ENCODE data around the gene SERPINA3. TPM values are rescaled to one million over a fixed set of nuclear protein-coding genes. Genes with fewer than 3 reads are reported as not detected.

SERPINA3 gene
- total RNA-seq, 1 experiment from 2014 or later, result not detected

DNA sequence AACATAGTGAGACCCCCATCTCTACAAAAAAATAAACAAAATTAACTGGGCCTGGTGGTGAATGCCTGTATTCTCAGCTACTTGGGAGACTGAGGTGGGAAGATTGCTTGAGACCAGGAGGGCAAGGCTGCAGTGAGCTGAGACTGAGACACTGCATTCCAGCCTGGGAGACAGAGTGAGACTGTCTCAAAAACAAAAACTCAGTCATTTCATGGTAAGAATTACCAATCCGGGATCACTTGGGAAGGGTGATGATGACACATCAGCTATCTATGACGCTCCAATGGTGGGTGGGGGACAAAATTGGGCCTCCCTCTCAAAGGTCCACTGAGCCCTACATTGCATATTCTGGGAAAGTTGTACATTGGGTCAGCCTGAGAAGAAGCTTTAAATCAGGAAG is 47.7 kb downstream of the SERPINA3 start:
- Histone ChIP-seq H4K20me1 (ENCODE audit: low read length) (no peaks in the 10 kb centered on the region), H3K27me3 (ENCODE audit: low read length) (no peaks in the 10 kb centered on the region), H3K27ac (ENCODE audit: low read length) (no peak overlapping the region), H3K4me3 (ENCODE audit: low read length) (no peak overlapping the region), H3F3A (ENCODE audit: low read length, unreplicated experiment) (no peaks in the 10 kb centered on the region), H3K4me2 (ENCODE audit: low read length) (no peak overlapping the region), H3K9ac (ENCODE audit: low read length) (no peak overlapping the region), H3K9me2 (replicated peaks; ENCODE audit: low read length) (no peaks in the 10 kb centered on the region), H3K9me3 (ENCODE audit: low read length) (no peaks in the 10 kb centered on the region), H2AFZ (ENCODE audit: low read length) (no peak overlapping the region), H3K4me1 (ENCODE audit: insufficient read depth, low read length) (no peaks in the 10 kb centered on the region), H3K79me2 (ENCODE audit: low read length) (no peaks in the 10 kb centered on the region), H3K36me3 (ENCODE audit: low read depth, low read length) (no peaks in the 10 kb centered on the region)
- CTCF ChIA-PET, result no interaction called here
- TF ChIP-seq EZH2 (IDR thresholded peaks at IDR 0.05; ENCODE audit: low read length, unreplicated experiment) (no peak), CTCF (conservative IDR thresholded peaks at IDR 0.05; ENCODE audit: low read depth, low read length) (no peak), EZH2phosphoT487 (IDR thresholded peaks at IDR 0.05; ENCODE audit: borderline replicate concordance, low read length) (no peak)
- POLR2A ChIA-PET (ENCODE audit: unreplicated experiment), result no interaction called here
- no TSS peak for BruUV-seq (replicated peaks)
- no peak for ATAC-seq
- no peak for DNase-seq
- intact Hi-C loops (cut with micrococcal nuclease), result no loop called here

- no peaks in the 10 kb centered on the region for H3K9me3 ChIP-seq (ENCODE audit: low read length)
- H3K27me3 ChIP-seq (ENCODE audit: low read length), result no peaks in the 10 kb centered on the region
- ATAC-seq, result no peak
- POLR2A ChIA-PET (ENCODE audit: unreplicated experiment), result no interaction called here
- H4K20me1 ChIP-seq (ENCODE audit: low read length), result no peaks in the 10 kb centered on the region
- DNase-seq, result no peak
- H3K4me3 ChIP-seq (ENCODE audit: low read length), result no peak overlapping the region
- H3K4me2 ChIP-seq (ENCODE audit: low read length), result no peak overlapping the region
- TF ChIP-seq EZH2phosphoT487 (IDR thresholded peaks at IDR 0.05; ENCODE audit: borderline replicate concordance, low read length), result no peak
- no peak for TF ChIP-seq CTCF (conservative IDR thresholded peaks at IDR 0.05; ENCODE audit: low read depth, low read length)
- TF ChIP-seq EZH2 (IDR thresholded peaks at IDR 0.05; ENCODE audit: low read length, unreplicated experiment), result no peak
- H3K4me1 ChIP-seq (ENCODE audit: insufficient read depth, low read length), result no peaks in the 10 kb centered on the region
- no peak overlapping the region for H2AFZ ChIP-seq (ENCODE audit: low read length)
- BruUV-seq (replicated peaks), result no TSS peak
- no peaks in the 10 kb centered on the region for H3K79me2 ChIP-seq (ENCODE audit: low read length)
- intact Hi-C loops (cut with micrococcal nuclease), result no loop called here
- H3F3A ChIP-seq (ENCODE audit: low read length, unreplicated experiment), result no peaks in the 10 kb centered on the region
- no peak overlapping the region for H3K9ac ChIP-seq (ENCODE audit: low read length)
- H3K9me2 ChIP-seq (replicated peaks; ENCODE audit: low read length), result no peaks in the 10 kb centered on the region
- H3K36me3 ChIP-seq (ENCODE audit: low read depth, low read length), result no peaks in the 10 kb centered on the region
- CTCF ChIA-PET, result no interaction called here
- no peak overlapping the region for H3K27ac ChIP-seq (ENCODE audit: low read length)
These were observed 48.2 kb downstream of the SERPINA3 start for GRCh38 chr14:94660306-94660946.

DNA sequence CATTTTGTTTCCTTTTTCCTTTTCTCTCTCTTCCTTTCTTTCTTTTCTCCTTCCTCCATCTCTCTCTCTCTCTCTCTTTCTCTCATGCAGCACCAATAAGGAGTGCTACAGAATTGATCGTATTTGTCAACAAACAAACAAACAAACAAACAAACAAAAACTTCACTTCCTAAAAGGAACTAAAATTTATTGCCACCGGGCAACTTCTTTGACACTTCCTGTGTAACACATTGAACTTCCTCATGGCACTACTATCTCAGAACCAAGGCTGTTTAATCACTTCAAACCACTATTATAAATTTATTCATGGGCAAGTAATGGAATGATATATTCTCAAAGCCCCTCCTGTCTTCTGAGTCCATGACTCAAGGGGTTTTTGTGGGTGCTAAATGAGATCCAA is 51.3 kb downstream of the SERPINA3 start:
- H3K9me3 ChIP-seq (ENCODE audit: low read length), result no peaks in the 10 kb centered on the region
- ATAC-seq (no peak), DNase-seq (no peak)
- H3K27me3 ChIP-seq (ENCODE audit: low read length), result no peaks in the 10 kb centered on the region
- ChIA-PET POLR2A (ENCODE audit: unreplicated experiment) (no interaction called here), CTCF (no interaction called here)
- H3K4me1 ChIP-seq (ENCODE audit: insufficient read depth, low read length), result no peaks in the 10 kb centered on the region
- no peak overlapping the region for H3K4me3 ChIP-seq (ENCODE audit: low read length)
- H3F3A ChIP-seq (ENCODE audit: low read length, unreplicated experiment), result no peaks in the 10 kb centered on the region
- TF ChIP-seq CTCF (conservative IDR thresholded peaks at IDR 0.05; ENCODE audit: low read depth, low read length), result no peak
- no peak for TF ChIP-seq EZH2phosphoT487 (IDR thresholded peaks at IDR 0.05; ENCODE audit: borderline replicate concordance, low read length)
- TF ChIP-seq EZH2 (IDR thresholded peaks at IDR 0.05; ENCODE audit: low read length, unreplicated experiment), result no peak
- no peak overlapping the region for H3K4me2 ChIP-seq (ENCODE audit: low read length)
- no peaks in the 10 kb centered on the region for H3K79me2 ChIP-seq (ENCODE audit: low read length)
- no peaks in the 10 kb centered on the region for H4K20me1 ChIP-seq (ENCODE audit: low read length)
- H3K27ac ChIP-seq (ENCODE audit: low read length), result no peak overlapping the region
- H3K9me2 ChIP-seq (replicated peaks; ENCODE audit: low read length), result no peaks in the 10 kb centered on the region
- H3K36me3 ChIP-seq (ENCODE audit: low read depth, low read length), result no peaks in the 10 kb centered on the region
- H2AFZ ChIP-seq (ENCODE audit: low read length), result no peak overlapping the region
- intact Hi-C loops (cut with micrococcal nuclease), result no loop called here
- no TSS peak for BruUV-seq (replicated peaks)
- H3K9ac ChIP-seq (ENCODE audit: low read length), result no peak overlapping the region
